OCI-LY1 (cell line): Measurements from ENCODE around the gene SMC1A.

Experiments
- H2AFZ ChIP-seq: fragments of 200-600 bp; sonication (generic), shearing (Covaris generic); 2 replicates; pipeline ENCODE4 v1.6.0; 2014; ENCODE audit warnings: antibody characterized with exemption, mild to moderate bottlenecking, low read length
- H3F3A ChIP-seq: fragments of 200-600 bp; sonication (generic), shearing (Covaris generic); 2 replicates; pipeline ENCODE4 v1.6.0; 2014; ENCODE audit warnings: mild to moderate bottlenecking, antibody characterized with exemption, low read length, moderate library complexity; ENCODE audit not compliant: insufficient read depth
- H3K27ac ChIP-seq: fragments of 200-600 bp; sonication (generic); 2 replicates; pipeline ENCODE4 v1.5.1; 2014; ENCODE audit warnings: low read length, mixed run types, mild to moderate bottlenecking, low read depth; ENCODE audit not compliant: poor library complexity, severe bottlenecking
- H3K27me3 ChIP-seq: fragments of 200-600 bp; sonication (generic); 2 replicates; pipeline ENCODE4 v1.6.0; 2014; ENCODE audit warnings: antibody characterized with exemption, mild to moderate bottlenecking, low read length, moderate library complexity; ENCODE audit not compliant: insufficient read depth
- H3K36me3 ChIP-seq: fragments of 200-600 bp; sonication (generic); 2 replicates; pipeline ENCODE4 v1.6.1; 2014; ENCODE audit warnings: mild to moderate bottlenecking, antibody characterized with exemption, low read length, moderate library complexity, mixed read lengths; ENCODE audit not compliant: insufficient read depth
- H3K4me1 ChIP-seq: fragments of 200-600 bp; sonication (generic); 2 replicates; pipeline ENCODE4 v1.5.1; 2014; ENCODE audit warnings: mild to moderate bottlenecking, low read length, moderate library complexity; ENCODE audit not compliant: insufficient read depth, severe bottlenecking
- H3K4me2 ChIP-seq: fragments of 200-600 bp; sonication (generic), shearing (Covaris generic); 2 replicates; pipeline ENCODE4 v1.6.1; 2014; ENCODE audit warnings: low read length
- H3K4me3 ChIP-seq: fragments of 200-600 bp; sonication (generic); 2 replicates; pipeline ENCODE4 v1.5.1; 2014; ENCODE audit warnings: low read length, low read depth, mild to moderate bottlenecking, mixed read lengths; ENCODE audit not compliant: poor library complexity, severe bottlenecking
- H3K79me2 ChIP-seq: fragments of 200-600 bp; shearing (Covaris generic); 2 replicates; pipeline ENCODE4 v1.6.1; 2016; ENCODE audit warnings: mixed run types, low read length, mixed read lengths; ENCODE audit not compliant: insufficient read depth
- H3K9ac ChIP-seq: fragments of 200-600 bp; sonication (generic), shearing (Covaris generic); 2 replicates; pipeline ENCODE4 v1.6.1; 2014; ENCODE audit warnings: mild to moderate bottlenecking, low read length, mixed read lengths
- H3K9me2 ChIP-seq: fragments of 200-600 bp; sonication (generic), shearing (Covaris generic); 2 replicates; pipeline ENCODE4 v1.6.1; 2014; ENCODE audit warnings: low read depth, mild to moderate bottlenecking, low read length, mixed read lengths
- H3K9me3 ChIP-seq: fragments of 200-600 bp; shearing (Covaris generic); 2 replicates; pipeline ENCODE4 v1.6.1; 2014; ENCODE audit warnings: low read length, mixed read lengths
- H4K20me1 ChIP-seq: fragments of 200-600 bp; sonication (generic), shearing (Covaris generic); 2 replicates; pipeline ENCODE4 v1.6.0; 2016; ENCODE audit warnings: mild to moderate bottlenecking, low read length; ENCODE audit not compliant: insufficient read depth
- EZH2 ChIP-seq: fragments of 200-600 bp; sonication (generic), shearing (Covaris generic); IDR thresholded peaks from 2 replicates; pipeline ENCODE4 v1.8.0; 2017; ENCODE audit warnings: borderline replicate concordance, mixed run types, mild to moderate bottlenecking, antibody characterized with exemption, low read length, moderate library complexity, mixed read lengths
- TF ChIP-seq, protein P1 (sequence below): fragments of 200-600 bp; sonication (generic), shearing (Covaris generic); IDR thresholded peaks from 2 replicates; pipeline ENCODE4 v1.5.1; 2017; ENCODE audit warnings: mild to moderate bottlenecking, antibody characterized with exemption, low read length, moderate library complexity, mixed read lengths

Gene SMC1A

GRCh38 chrX:53447441-53447840, 25.0 kb upstream of the SMC1A start:
- Histone ChIP-seq H3K4me2 (no peak overlapping the region), H3K4me3 (no peak overlapping the region), H3K9me2 (no peaks in the 10 kb centered on the region), H3K9me3 (no peaks in the 10 kb centered on the region), H2AFZ (no peak overlapping the region), H3K36me3 (no peaks in the 10 kb centered on the region), H3K4me1 (peaks cover under 1% of the 10 kb centered on the region), H3K27ac (no peak overlapping the region), H3K79me2 (no peaks in the 10 kb centered on the region), H3K9ac (no peak overlapping the region), H3K27me3 (no peaks in the 10 kb centered on the region), H3F3A (no peaks in the 10 kb centered on the region), H4K20me1 (no peaks in the 10 kb centered on the region)
- TF ChIP-seq EZH2, result no peak
- TF ChIP-seq, protein P1, sequence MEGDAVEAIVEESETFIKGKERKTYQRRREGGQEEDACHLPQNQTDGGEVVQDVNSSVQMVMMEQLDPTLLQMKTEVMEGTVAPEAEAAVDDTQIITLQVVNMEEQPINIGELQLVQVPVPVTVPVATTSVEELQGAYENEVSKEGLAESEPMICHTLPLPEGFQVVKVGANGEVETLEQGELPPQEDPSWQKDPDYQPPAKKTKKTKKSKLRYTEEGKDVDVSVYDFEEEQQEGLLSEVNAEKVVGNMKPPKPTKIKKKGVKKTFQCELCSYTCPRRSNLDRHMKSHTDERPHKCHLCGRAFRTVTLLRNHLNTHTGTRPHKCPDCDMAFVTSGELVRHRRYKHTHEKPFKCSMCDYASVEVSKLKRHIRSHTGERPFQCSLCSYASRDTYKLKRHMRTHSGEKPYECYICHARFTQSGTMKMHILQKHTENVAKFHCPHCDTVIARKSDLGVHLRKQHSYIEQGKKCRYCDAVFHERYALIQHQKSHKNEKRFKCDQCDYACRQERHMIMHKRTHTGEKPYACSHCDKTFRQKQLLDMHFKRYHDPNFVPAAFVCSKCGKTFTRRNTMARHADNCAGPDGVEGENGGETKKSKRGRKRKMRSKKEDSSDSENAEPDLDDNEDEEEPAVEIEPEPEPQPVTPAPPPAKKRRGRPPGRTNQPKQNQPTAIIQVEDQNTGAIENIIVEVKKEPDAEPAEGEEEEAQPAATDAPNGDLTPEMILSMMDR, result no peak

DNA sequence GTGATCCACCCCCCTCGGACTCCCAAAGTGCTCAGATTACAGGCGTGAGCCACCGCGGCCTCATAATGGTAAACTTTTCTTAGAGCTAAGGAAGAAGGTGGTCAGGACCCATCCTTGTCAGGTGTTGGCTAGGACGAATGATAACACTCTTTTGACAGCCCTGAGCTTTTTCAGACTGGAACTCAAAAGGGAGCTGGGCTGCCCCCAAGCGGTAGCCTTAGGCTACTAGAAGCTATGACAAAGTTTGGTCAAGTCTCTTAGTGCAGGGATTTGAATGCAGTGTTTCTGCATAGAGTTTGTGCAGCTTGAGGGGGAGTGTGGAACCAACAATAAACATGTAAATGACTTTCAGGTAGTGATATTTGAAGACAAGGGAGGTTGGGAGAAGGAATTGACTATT, 23.5 kb upstream of the SMC1A start:
- H3K79me2 ChIP-seq, result no peaks in the 10 kb centered on the region
- no peaks in the 10 kb centered on the region for H3K36me3 ChIP-seq
- H2AFZ ChIP-seq, result no peak overlapping the region
- H3K4me1 ChIP-seq, result peaks cover 11% of the 10 kb centered on the region
- no peak overlapping the region for H3K4me2 ChIP-seq
- H3K27me3 ChIP-seq, result no peaks in the 10 kb centered on the region
- no peak for TF ChIP-seq EZH2
- TF ChIP-seq, protein P1, result peak; percentile 59; the same call in 1 of the 2 replicates
- H3K9me2 ChIP-seq, result no peaks in the 10 kb centered on the region
- H3K9me3 ChIP-seq, result no peaks in the 10 kb centered on the region
- no peaks in the 10 kb centered on the region for H3F3A ChIP-seq
- H3K4me3 ChIP-seq, result no peak overlapping the region
- H4K20me1 ChIP-seq, result no peaks in the 10 kb centered on the region
- H3K9ac ChIP-seq, result no peak overlapping the region
- no peak overlapping the region for H3K27ac ChIP-seq

- no peaks in the 10 kb centered on the region for H3K27me3 ChIP-seq
- no peaks in the 10 kb centered on the region for H3K9me3 ChIP-seq
- H3K9ac ChIP-seq, result peak overlapping the region; percentile 68
- H3K4me3 ChIP-seq, result peak overlapping the region; percentile 67
- H3K27ac ChIP-seq, result no peak overlapping the region
- H4K20me1 ChIP-seq, result no peaks in the 10 kb centered on the region
- peak overlapping the region; percentile 85 for H3K4me2 ChIP-seq
- TF ChIP-seq EZH2, result no peak
- TF ChIP-seq, protein P1, result no peak
- no peaks in the 10 kb centered on the region for H3K36me3 ChIP-seq
- H3K79me2 ChIP-seq, result no peaks in the 10 kb centered on the region
- H2AFZ ChIP-seq, result no peak overlapping the region
- no peaks in the 10 kb centered on the region for H3F3A ChIP-seq
- peaks cover 13% of the 10 kb centered on the region for H3K4me1 ChIP-seq
- H3K9me2 ChIP-seq, result no peaks in the 10 kb centered on the region
Observed at GRCh38 chrX:53442322-53442631, 19.8 kb upstream of the SMC1A start.
